Measurements from ENCODE around the gene DNMBP. TPM values are rescaled to one million over a fixed set of nuclear protein-coding genes. Genes with fewer than 3 reads are reported as not detected.
A peak's percentile ranks its signal among the peaks of the same experiment; 100 is the strongest.
"Not testable (repeated sequence)": the region's sequence is repeated elsewhere in the genome, so short reads cannot be mapped to it uniquely, and the experiment has no call there.

DNMBP gene
- total and polyA plus RNA-seq, 2 of the 8 experiments (the other 6 are each of a cell fraction or from before 2014, with no cell fraction given), result 19.1 to 26.4 TPM

GRCh38 chr10:99985637-99986036 is 24.1 kb downstream of the DNMBP start:
- H3K79me1 ChIP-seq (ENCODE audit: low read depth, low read length); H3K23ac ChIP-seq (ENCODE audit: insufficient read length); POLR2A ChIA-PET (ENCODE audit: partially characterized antibody); H3K79me2 ChIP-seq (ENCODE audit: control insufficient read depth in 1 of 2, insufficient read depth in 2 of 2, low read length in 2 of 2); DNase-seq (ENCODE audit: low read depth in 1 of 2, low spot score in 2 of 2); H3K4me2 ChIP-seq (ENCODE audit: insufficient read depth in 1 of 2, low read depth in 2 of 2, low read length in 2 of 2); H4K5ac ChIP-seq (ENCODE audit: insufficient read length, low read depth, low read length); H2BK15ac ChIP-seq (ENCODE audit: low read length); H3K9me3 ChIP-seq (ENCODE audit: insufficient read depth in 2 of 2, low read depth in 1 of 2, low read length in 1 of 2); H4K20me1 ChIP-seq (replicated peaks in 1 of 2; ENCODE audit: control insufficient read depth in 1 of 2, insufficient read depth in 2 of 2, low read length in 2 of 2); H2BK5ac ChIP-seq (ENCODE audit: low read depth, low read length); H3K4me3 ChIP-seq (ENCODE audit: extremely low read depth in 1 of 4, insufficient read depth in 2 of 4, low read depth in 3 of 4, low read length in 4 of 4); H4K91ac ChIP-seq (replicated peaks; ENCODE audit: insufficient read length, low read length); H2AK5ac ChIP-seq (ENCODE audit: low read depth, low read length); H3K36me3 ChIP-seq (ENCODE audit: control insufficient read depth in 2 of 4, insufficient read depth in 4 of 4, low read length in 3 of 4); H3K14ac ChIP-seq (ENCODE audit: insufficient read length); H3K18ac ChIP-seq (ENCODE audit: extremely low read depth, low read length); H2BK20ac ChIP-seq (ENCODE audit: low read length); H3K56ac ChIP-seq (replicated peaks; ENCODE audit: insufficient read length, low read depth, low read length); H2BK12ac ChIP-seq (ENCODE audit: low read depth, low read length); H3K9ac ChIP-seq (replicated peaks in 1 of 4; ENCODE audit: extremely low read depth in 1 of 4, low read depth in 3 of 4, low read length in 3 of 4); H4K8ac ChIP-seq (ENCODE audit: extremely low read depth, insufficient read depth, low read length); H3K27me3 ChIP-seq (replicated peaks in 1 of 4; ENCODE audit: control insufficient read depth in 3 of 4, extremely low read depth in 1 of 4, insufficient read depth in 3 of 4, low read length in 3 of 4); H3K23me2 ChIP-seq (ENCODE audit: low read depth, low read length); H2AFZ ChIP-seq (ENCODE audit: low read length); H2BK120ac ChIP-seq (replicated peaks; ENCODE audit: low read depth, low read length); H3K27ac ChIP-seq (ENCODE audit: low read depth, low read length); H3K4me1 ChIP-seq (replicated peaks in 1 of 4; ENCODE audit: control insufficient read depth in 3 of 4, insufficient read depth in 4 of 4, low read length in 3 of 4); H3K4ac ChIP-seq (replicated peaks; ENCODE audit: insufficient read length, low read depth, low read length): not testable (repeated sequence)
- CTCF ChIA-PET (ENCODE audit: partially characterized antibody), result interaction anchor here (0.7 to 1.4 kb wide), 3 partner anchors 13 to 126 kb away, joined by 3 read pairs; no protein-coding TSS in a partner anchor
- FAIRE-seq, result peak; percentile 24
- WGBS, 2 experiments (ENCODE audit: extremely low coverage in 1 of 2, insufficient coverage in 1 of 2, insufficient read length in 1 of 2, insufficient replicate concordance in 2 of 2, low coverage in 1 of 2, low lambda C conversion rate in 2 of 2, missing lambda C conversion rate in 1 of 2), result 80% methylated on average over 5 of the region's 5 CpGs; no CpG with 5 or more reads in 1 of the 2 experiments

Measured in H1 (cell line).